Activated T-helper 1 cell treated with anti-CD3 and anti-CD28 coated beads, Interleukin-2, amount 50 U/mL, for 16 hours (primary cell): Measurements from ENCODE around the gene BRF1.

Source experiments
- DNase-seq, 2 donors: peaks; one replicate each; pipeline ENCODE4 v3.0.0-alpha.2; 2020; ENCODE audit warnings: low read depth in 1 of 2, low spot score in 1 of 2

Gene BRF1

DNA sequence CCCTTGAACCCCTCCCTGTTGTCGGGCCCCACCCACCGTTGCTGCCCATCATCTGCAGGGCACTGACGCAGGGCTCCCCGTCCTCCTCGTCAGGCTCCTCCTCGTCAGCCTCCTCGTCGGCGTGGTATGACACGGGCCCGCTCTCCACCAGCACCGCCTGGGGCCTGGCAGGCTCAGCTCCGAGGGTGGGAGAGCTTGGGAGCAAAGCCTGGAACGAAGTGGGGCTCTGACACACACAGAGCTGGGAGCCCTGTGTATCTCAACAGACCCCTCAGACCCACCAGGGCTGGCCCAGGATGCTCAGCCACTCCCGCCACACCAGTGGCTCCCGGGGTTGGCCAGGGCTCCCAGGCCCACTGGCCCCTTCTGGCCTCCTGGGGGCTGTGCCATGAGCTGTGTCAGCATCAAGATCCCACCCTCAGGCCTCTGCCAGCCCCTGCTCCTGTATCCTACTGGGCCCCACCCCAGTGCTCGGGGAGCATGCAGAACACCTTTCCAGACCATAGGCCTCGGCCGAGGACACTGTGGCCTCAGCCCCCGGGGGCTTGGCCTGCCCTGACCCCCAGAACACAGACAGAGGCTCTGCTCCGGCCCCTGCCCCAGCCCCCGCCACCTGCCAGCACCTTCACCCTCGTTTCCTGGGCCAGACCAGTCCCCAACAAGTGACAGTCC, 89.6 kb downstream of the BRF1 start:
- DNase-seq: no peak

- DNase-seq: no peak
Measured at GRCh38 chr14:105210266-105211025, 90.4 kb downstream of the BRF1 start.

DNA sequence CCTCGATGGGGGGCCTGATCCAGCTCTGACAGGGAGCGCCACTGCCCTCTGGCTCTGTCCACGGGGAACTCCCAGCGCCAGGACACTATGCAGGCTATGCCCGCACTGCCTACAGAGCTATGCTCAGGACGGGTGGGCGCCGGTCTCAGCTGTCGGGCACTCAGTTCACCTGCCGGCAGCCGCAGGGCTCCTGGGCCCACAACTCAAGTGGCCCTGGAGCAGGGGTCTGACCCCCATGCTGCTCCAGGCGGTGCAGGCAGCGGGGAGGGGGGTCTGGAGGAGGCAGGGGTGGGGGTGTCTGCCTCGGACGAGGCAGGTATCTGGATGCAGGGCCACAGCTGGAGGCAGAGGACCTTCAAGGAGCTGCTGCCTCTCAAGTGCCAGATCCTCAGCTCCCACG, 91.2 kb downstream of the BRF1 start:
- DNase-seq: no peak

GRCh38 chr14:105209091-105209490, 91.7 kb downstream of the BRF1 start:
- no peak for DNase-seq

GRCh38 chr14:105208738-105209075, 92.1 kb downstream of the BRF1 start:
- DNase-seq: no peak

- no peak for DNase-seq
Measured at GRCh38 chr14:105207996-105208737, 92.6 kb downstream of the BRF1 start.

DNA sequence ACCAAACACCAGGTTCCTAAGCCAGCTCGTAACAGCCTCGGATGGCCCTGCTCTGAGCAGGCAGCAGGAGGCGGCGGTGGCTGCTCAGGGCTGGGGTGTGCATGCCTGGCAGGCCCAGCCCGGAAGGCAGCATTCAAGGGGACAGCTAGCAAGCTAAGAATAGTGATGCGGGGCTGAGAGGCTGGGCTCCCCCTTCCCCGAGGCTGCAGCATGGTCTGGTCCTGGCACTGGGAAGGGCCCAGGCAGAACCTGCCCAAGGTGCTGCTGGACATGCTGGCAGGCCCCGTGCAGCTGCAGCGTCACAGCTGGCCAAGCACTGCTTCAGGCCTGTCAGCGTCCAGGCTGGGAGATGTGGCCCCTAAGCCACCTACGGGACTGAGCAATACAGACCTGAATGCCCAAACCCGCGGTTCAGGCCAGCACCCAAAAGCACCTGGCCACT, 93.3 kb downstream of the BRF1 start:
- no peak for DNase-seq

DNA sequence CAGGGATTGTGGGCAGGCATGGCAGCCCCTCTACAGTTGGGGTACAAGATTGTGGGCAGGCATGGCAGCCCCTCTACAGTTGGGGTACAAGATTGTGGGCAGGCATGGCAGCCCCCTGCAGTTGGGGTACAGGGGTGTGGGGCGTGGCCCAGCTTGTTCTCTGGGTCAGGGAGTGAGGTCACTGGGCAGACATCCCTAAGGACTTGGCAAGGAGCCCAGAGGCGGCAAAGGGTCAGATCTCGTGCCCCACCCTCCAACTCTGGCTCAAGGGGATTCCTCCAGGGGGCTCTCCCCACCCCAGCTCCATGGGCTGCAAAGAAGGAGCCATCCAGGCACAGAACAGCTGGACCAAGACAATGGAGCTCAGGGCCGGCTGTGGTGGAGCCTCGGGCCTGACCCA, 93.9 kb downstream of the BRF1 start:
- no peak for DNase-seq

- DNase-seq: no peak
Measured at GRCh38 chr14:105205673-105206208, 95.1 kb downstream of the BRF1 start.

GRCh38 chr14:105204931-105205672, 95.7 kb downstream of the BRF1 start:
- DNase-seq: no peak

- DNase-seq: no peak
Measured at GRCh38 chr14:105204206-105204930, 96.4 kb downstream of the BRF1 start.

GRCh38 chr14:105203701-105204100, 97.1 kb downstream of the BRF1 start:
- no peak for DNase-seq

GRCh38 chr14:105203057-105203531, 97.7 kb downstream of the BRF1 start:
- DNase-seq: peak; percentile 33 to 41

- DNase-seq: no peak
Measured at GRCh38 chr14:105201925-105202513, 98.8 kb downstream of the BRF1 start.

- DNase-seq: no peak
Measured at GRCh38 chr14:105201156-105201924, 99.5 kb downstream of the BRF1 start.

- DNase-seq: no peak
Measured at GRCh38 chr14:105200641-105201040, 100.2 kb downstream of the BRF1 start.

DNA sequence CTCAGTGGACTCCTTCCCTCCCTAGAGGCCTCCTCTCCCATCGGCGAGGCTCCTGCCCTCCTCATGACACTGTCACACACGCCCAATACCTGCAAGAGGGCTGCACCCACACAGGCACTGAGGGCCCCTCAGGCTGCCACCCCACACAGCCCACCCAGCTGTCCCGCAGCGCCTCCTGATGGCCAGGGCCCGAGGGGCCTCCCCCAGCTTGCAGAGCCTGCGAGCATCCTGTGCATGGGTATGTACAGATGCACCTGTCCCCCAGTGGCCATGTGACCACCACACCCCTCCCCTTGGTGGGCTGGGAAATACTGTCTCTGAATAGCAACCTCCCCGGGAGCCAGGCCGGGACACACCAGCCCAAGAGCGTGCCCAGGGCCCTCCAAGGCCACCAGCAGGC, 100.7 kb downstream of the BRF1 start:
- no peak for DNase-seq

GRCh38 chr14:105199093-105199492, 101.7 kb downstream of the BRF1 start:
- no peak for DNase-seq

- no peak for DNase-seq
Measured at GRCh38 chr14:105198588-105198987, 102.2 kb downstream of the BRF1 start.
